ENCODE data around the gene FAM89B. TPM values are rescaled to one million over a fixed set of nuclear protein-coding genes. Genes with fewer than 3 reads are reported as not detected.

The FAM89B gene
- polyA plus RNA-seq, 1 experiment, result 28.8 TPM

GRCh38 chr11:65595131-65595530 is 22.8 kb downstream of the FAM89B start:
- ChIA-PET CTCF (interaction anchor here (2.7 to 3.8 kb wide), 2 partner anchors 18 to 54 kb away, joined by 17 to 48 read pairs; no protein-coding TSS in a partner anchor), POLR2A (interaction anchor here (1.3 to 1.5 kb wide), 2 partner anchors 9 to 18 kb away, joined by 4 read pairs; no protein-coding TSS in a partner anchor)
- Histone ChIP-seq H3K4me3 (ENCODE audit: low read depth, low read length) (no peak overlapping the region), H3K9me3 (ENCODE audit: control insufficient read depth, insufficient read depth, low read length) (no peaks in the 10 kb centered on the region), H3K27me3 (ENCODE audit: control insufficient read depth, insufficient read depth, low read length) (no peaks in the 10 kb centered on the region), H3K27ac (ENCODE audit: low read depth, low read length) (no peak overlapping the region)
- no peak for DNase-seq (ENCODE audit: low read depth, low spot score)
- TF ChIP-seq, protein P1, sequence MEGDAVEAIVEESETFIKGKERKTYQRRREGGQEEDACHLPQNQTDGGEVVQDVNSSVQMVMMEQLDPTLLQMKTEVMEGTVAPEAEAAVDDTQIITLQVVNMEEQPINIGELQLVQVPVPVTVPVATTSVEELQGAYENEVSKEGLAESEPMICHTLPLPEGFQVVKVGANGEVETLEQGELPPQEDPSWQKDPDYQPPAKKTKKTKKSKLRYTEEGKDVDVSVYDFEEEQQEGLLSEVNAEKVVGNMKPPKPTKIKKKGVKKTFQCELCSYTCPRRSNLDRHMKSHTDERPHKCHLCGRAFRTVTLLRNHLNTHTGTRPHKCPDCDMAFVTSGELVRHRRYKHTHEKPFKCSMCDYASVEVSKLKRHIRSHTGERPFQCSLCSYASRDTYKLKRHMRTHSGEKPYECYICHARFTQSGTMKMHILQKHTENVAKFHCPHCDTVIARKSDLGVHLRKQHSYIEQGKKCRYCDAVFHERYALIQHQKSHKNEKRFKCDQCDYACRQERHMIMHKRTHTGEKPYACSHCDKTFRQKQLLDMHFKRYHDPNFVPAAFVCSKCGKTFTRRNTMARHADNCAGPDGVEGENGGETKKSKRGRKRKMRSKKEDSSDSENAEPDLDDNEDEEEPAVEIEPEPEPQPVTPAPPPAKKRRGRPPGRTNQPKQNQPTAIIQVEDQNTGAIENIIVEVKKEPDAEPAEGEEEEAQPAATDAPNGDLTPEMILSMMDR (IDR thresholded peaks at IDR 0.05; ENCODE audit: low read depth, low read length), result no peak

- no peaks in the 10 kb centered on the region for H3K9me3 ChIP-seq (ENCODE audit: control insufficient read depth, insufficient read depth, low read length)
- CTCF ChIA-PET, result interaction anchor here (2.7 to 3.8 kb wide), 2 partner anchors 18 to 54 kb away, joined by 17 to 48 read pairs; no protein-coding TSS in a partner anchor
- H3K27ac ChIP-seq (ENCODE audit: low read depth, low read length), result no peak within 1 kb of the TSS
- no peak within 1 kb of the TSS for H3K4me3 ChIP-seq (ENCODE audit: low read depth, low read length)
- H3K27me3 ChIP-seq (ENCODE audit: control insufficient read depth, insufficient read depth, low read length), result no peaks in the 10 kb centered on the region
- POLR2A ChIA-PET, result interaction anchor here (1.3 to 1.5 kb wide), 2 partner anchors 9 to 19 kb away, joined by 4 read pairs; no protein-coding TSS in a partner anchor
- TF ChIP-seq, protein P1 (IDR thresholded peaks at IDR 0.05; ENCODE audit: low read depth, low read length), result no peak
- DNase-seq (ENCODE audit: low read depth, low spot score), result no peak
Observed at GRCh38 chr11:65595543-65596281, 23.4 kb downstream of the FAM89B start, which contains the start of gene KCNK7. Gene KCNK7, minus strand, starts transcription at chr11:65595800. Its CDS starts 28 bp downstream, at chr11:65595772.

- ChIA-PET CTCF (no interaction called here), POLR2A (interaction anchor here (0.7 kb wide), 1 partner anchor 56 kb away, joined by 3 read pairs; no protein-coding TSS in a partner anchor)
- H3K9me3 ChIP-seq (ENCODE audit: control insufficient read depth, insufficient read depth, low read length), result no peaks in the 10 kb centered on the region
- TF ChIP-seq, protein P1 (IDR thresholded peaks at IDR 0.05; ENCODE audit: low read depth, low read length), result no peak
- no peak for DNase-seq (ENCODE audit: low read depth, low spot score)
- no peak overlapping the region for H3K27ac ChIP-seq (ENCODE audit: low read depth, low read length)
- no peak overlapping the region for H3K4me3 ChIP-seq (ENCODE audit: low read depth, low read length)
- no peaks in the 10 kb centered on the region for H3K27me3 ChIP-seq (ENCODE audit: control insufficient read depth, insufficient read depth, low read length)
Observed at GRCh38 chr11:65596520-65596919, 24.2 kb downstream of the FAM89B start.

DNA sequence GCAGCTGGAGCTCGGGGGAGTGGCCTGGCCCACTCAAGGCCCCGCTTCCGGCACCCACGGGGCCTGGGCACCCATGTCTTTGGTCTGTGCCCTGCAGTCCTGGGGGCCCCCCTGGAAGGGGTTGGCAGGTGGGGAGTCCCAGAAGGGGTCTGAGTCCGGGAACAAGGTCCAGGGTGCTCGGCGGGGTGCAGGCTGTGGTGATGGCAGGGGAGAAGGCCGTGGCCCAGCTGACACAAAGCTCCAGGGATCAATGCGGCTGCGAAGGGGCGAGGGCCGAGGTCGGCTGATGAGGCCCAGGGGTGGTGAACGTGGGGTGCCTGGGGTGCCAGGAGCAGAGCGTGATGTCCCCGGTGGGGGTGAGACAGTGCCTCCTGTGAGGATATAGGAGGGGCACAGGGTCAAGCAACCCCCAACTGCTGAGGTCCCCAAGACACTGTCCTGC is 25.9 kb downstream of the FAM89B start:
- POLR2A ChIA-PET, result no interaction called here
- Histone ChIP-seq H3K27me3 (ENCODE audit: control insufficient read depth, insufficient read depth, low read length) (no peaks in the 10 kb centered on the region), H3K9me3 (ENCODE audit: control insufficient read depth, insufficient read depth, low read length) (no peaks in the 10 kb centered on the region), H3K27ac (ENCODE audit: low read depth, low read length) (no peak overlapping the region), H3K4me3 (ENCODE audit: low read depth, low read length) (no peak overlapping the region)
- TF ChIP-seq, protein P1 (IDR thresholded peaks at IDR 0.05; ENCODE audit: low read depth, low read length), result no peak
- CTCF ChIA-PET, result no interaction called here
- no peak for DNase-seq (ENCODE audit: low read depth, low spot score)
